NT2/D1 (cell line): ENCODE results near the gene C2CD2L.

Experiments
- YY1 ChIP-seq: IDR thresholded peaks from 2 replicates; pipeline ENCODE4 v1.6.1; 2011; ENCODE audit not compliant: insufficient read length, insufficient read depth
- ZNF274 ChIP-seq: IDR thresholded peaks from 2 replicates; pipeline ENCODE4 v1.6.1; 2011; ENCODE audit warnings: mild to moderate bottlenecking, low read depth, low read length

DNA sequence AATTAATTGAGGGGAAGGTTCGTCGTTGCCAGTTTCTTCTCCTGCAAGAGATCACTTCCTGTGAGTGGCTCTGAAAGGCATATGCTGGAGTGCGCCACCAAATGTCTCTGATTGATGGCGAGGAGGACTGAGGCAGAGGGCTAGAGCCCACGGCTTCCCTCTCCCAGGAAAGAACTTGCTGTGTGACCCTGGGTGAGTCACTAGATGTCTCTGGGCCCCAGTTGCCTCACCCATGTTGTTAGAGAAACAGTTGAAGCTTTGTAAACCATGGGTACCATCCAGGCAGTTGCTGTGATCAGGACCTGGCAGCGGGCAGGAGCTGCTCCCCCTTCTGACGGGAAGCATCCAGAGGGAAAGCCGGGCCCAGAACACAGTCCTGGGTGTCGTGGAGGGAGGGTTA lies 44.9 kb downstream of the C2CD2L start:
- no peak for TF ChIP-seq YY1
- no peak for TF ChIP-seq ZNF274
